HepG2 (cell line): ENCODE results near the gene SUV39H2. TPM values are rescaled to one million over a fixed set of nuclear protein-coding genes. Genes with fewer than 3 reads are reported as not detected.

Experiments
- ARHGAP35 ChIP-seq: sonication (generic); formaldehyde crosslinking; IDR thresholded peaks from 2 replicates; pipeline ENCODE4 v1.9.0; 2022; ENCODE audit warnings: mild to moderate bottlenecking, inconsistent platforms, moderate library complexity, missing genetic modification reagents, borderline replicate concordance
- FOXM1 ChIP-seq: sonication (generic); formaldehyde crosslinking; IDR thresholded peaks from 2 replicates; pipeline ENCODE4 v1.5.0; 2020; ENCODE audit warnings: missing genetic modification reagents
- HCFC1 ChIP-seq: fragments of 150-350 bp; IDR thresholded peaks from 2 replicates; pipeline ENCODE4 v1.6.1; 2014; ENCODE audit warnings: low read depth, low read length
- NCOA2 ChIP-seq: sonication (generic); formaldehyde crosslinking; IDR thresholded peaks from 2 replicates; pipeline ENCODE4 v1.8.0; 2022; ENCODE audit warnings: inconsistent platforms
- PAWR ChIP-seq: sonication (generic); formaldehyde crosslinking; IDR thresholded peaks from 2 replicates; pipeline ENCODE4 v1.4.0; 2020; ENCODE audit warnings: missing genetic modification reagents, mild to moderate bottlenecking, borderline replicate concordance
- SYNCRIP ChIP-seq: fragments of 200-400 bp; formaldehyde crosslinking; IDR thresholded peaks from 2 replicates; pipeline ENCODE4 v1.6.1; 2018; ENCODE audit warnings: mild to moderate bottlenecking, low read depth, low read length; ENCODE audit not compliant: insufficient read depth
- TAF15 ChIP-seq: fragments of 200-400 bp; formaldehyde crosslinking; IDR thresholded peaks from one replicate; pipeline ENCODE4 v1.6.1; 2018; ENCODE audit warnings: mild to moderate bottlenecking, low read depth, low read length; ENCODE audit not compliant: poor library complexity, severe bottlenecking
- ZNF292 ChIP-seq: sonication (generic); formaldehyde crosslinking; IDR thresholded peaks from 2 replicates; pipeline ENCODE4 v1.8.1; 2022; ENCODE audit warnings: mild to moderate bottlenecking, low read depth, missing genetic modification reagents, borderline replicate concordance
- ZNF501 ChIP-seq: sonication (generic); formaldehyde crosslinking; IDR thresholded peaks from 2 replicates; pipeline ENCODE4 v1.5.1; 2020; ENCODE audit warnings: mild to moderate bottlenecking, moderate library complexity, missing genetic modification reagents
- ZNF556 ChIP-seq: sonication (generic); formaldehyde crosslinking; IDR thresholded peaks from 2 replicates; pipeline ENCODE4 v1.4.0; 2020; ENCODE audit warnings: mild to moderate bottlenecking, missing genetic modification reagents, borderline replicate concordance
- ZNF775 ChIP-seq: sonication (generic); formaldehyde crosslinking; IDR thresholded peaks from 2 replicates; pipeline ENCODE4 v1.4.0; 2020; ENCODE audit warnings: missing genetic modification reagents, mild to moderate bottlenecking, moderate library complexity, borderline replicate concordance
- ZNF788 ChIP-seq: sonication (generic); formaldehyde crosslinking; IDR thresholded peaks from 2 replicates; pipeline ENCODE4 v1.5.0; 2020; ENCODE audit warnings: mild to moderate bottlenecking, missing genetic modification reagents, borderline replicate concordance
- polyA plus RNA-seq, 8 experiments: library from polyadenylated mRNA; depleted of rRNA in 3 of 8; stranded (reverse) in 7 of 8; unstranded in 1 of 8; fragments of >200 nt; fragmentation: Illumina TruSeq in 4 of 8; extraction: Trizol in 4 of 8; gene quantifications; 2 replicates each; pipeline versions ENCODE4 v1.2.1 to v1.2.3, GENCODE V29; 2011 to 2016; ENCODE audit warnings: low read depth in 4 of 8, missing spikeins in 1 of 8, mixed read lengths in 1 of 8; ENCODE audit not compliant: insufficient read depth in 1 of 8
- total RNA-seq, 5 experiments: library from RNA; depleted of rRNA; stranded (reverse); fragments of >200 nt; fragmentation: Illumina TruSeq; extraction: Trizol; gene quantifications; 2 replicates each; pipeline ENCODE4 v1.2.3, GENCODE V29; 2016; ENCODE audit warnings: low read depth in 1 of 5
- TF ChIP-seq, protein P1 (sequence below): sonication (generic); formaldehyde crosslinking; IDR thresholded peaks from 2 replicates; pipeline ENCODE4 v1.5.1; 2020; ENCODE audit warnings: missing genetic modification reagents, mild to moderate bottlenecking, borderline replicate concordance
- TF ChIP-seq, protein P2 (sequence below): sonication (generic); formaldehyde crosslinking; IDR thresholded peaks from 2 replicates; pipeline ENCODE4 v1.4.0; 2020; ENCODE audit warnings: missing genetic modification reagents, mild to moderate bottlenecking, borderline replicate concordance
- TF ChIP-seq, protein P3 (sequence below): sonication (generic); formaldehyde crosslinking; conservative IDR thresholded peaks from 2 replicates; pipeline ENCODE4 v1.5.0; 2020; ENCODE audit warnings: missing genetic modification reagents
- TF ChIP-seq, protein P4 (sequence below): sonication (generic); formaldehyde crosslinking; IDR thresholded peaks from 2 replicates; pipeline ENCODE4 v1.4.0; 2020; ENCODE audit warnings: missing genetic modification reagents
- TF ChIP-seq, protein P5 (sequence below): sonication (generic); formaldehyde crosslinking; IDR thresholded peaks from 2 replicates; pipeline ENCODE4 v1.4.0; 2020; ENCODE audit warnings: missing genetic modification reagents

SUV39H2 gene
- total and polyA plus RNA-seq, 2 of the 13 experiments (the other 11 are each of a cell fraction or from before 2014, with no cell fraction given) = 9.0 to 44.3 TPM

DNA sequence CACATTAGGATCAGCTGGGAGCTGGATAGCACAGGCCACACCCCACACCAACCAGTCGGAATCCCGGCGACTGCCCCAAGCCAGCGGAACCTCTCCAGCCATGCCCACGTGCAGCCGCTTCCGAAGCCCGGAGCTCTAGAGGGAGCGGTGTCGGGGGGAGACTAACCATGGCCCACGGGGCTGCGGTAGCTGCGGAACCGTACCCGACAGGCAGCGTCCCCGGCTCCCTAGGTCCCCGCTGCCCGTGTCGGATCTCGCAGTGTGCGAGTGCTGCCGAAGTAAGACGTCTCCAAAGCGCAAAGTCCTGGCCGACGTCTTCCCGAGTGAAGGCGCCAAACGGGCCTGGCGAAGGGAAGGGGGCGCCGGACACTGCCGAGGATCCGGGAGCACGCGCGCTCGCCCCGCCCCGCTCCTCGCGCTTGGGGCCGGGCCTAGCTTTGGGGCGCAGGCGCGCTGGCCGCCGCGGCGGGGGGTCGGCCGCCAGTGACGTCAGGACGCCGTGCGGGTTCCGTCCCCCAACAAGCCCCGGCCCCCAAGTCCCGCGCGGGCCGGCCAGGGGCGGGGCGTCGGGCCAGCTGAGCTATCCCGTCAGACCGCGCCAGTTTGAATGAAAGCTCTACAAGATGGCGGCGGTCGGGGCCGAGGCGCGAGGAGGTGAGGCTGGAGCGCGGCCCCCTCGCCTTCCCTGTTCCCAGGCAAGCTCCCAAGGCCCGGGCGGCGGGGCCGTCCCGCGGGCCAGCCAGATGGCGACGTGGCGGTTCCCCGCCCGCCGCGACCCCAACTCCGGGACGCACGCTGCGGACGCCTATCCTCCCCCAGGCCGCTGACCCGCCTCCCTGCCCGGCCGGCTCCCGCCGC is at the start of gene SUV39H2 (continued):
- TF ChIP-seq, protein P1, sequence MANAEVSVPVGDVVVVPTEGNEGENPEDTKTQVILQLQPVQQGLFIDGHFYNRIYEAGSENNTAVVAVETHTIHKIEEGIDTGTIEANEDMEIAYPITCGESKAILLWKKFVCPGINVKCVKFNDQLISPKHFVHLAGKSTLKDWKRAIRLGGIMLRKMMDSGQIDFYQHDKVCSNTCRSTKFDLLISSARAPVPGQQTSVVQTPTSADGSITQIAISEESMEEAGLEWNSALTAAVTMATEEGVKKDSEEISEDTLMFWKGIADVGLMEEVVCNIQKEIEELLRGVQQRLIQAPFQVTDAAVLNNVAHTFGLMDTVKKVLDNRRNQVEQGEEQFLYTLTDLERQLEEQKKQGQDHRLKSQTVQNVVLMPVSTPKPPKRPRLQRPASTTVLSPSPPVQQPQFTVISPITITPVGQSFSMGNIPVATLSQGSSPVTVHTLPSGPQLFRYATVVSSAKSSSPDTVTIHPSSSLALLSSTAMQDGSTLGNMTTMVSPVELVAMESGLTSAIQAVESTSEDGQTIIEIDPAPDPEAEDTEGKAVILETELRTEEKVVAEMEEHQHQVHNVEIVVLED (CRISPR knock-in tag) = peak; percentile 90
- TF ChIP-seq ARHGAP35 (CRISPR knock-in tag) = 0 out of 2 replicates have a peak, but pooled peaks have one; percentile 67
- peak; percentile 74 for TF ChIP-seq ZNF292 (CRISPR knock-in tag)
- TF ChIP-seq NCOA2 (CRISPR knock-in tag) = peak; percentile 47; the same call in 1 of the 2 replicates
- no peak; the same call in 1 of the 2 replicates for TF ChIP-seq ZNF556
- TF ChIP-seq FOXM1 (CRISPR knock-in tag) = no peak
- TF ChIP-seq, protein P2, sequence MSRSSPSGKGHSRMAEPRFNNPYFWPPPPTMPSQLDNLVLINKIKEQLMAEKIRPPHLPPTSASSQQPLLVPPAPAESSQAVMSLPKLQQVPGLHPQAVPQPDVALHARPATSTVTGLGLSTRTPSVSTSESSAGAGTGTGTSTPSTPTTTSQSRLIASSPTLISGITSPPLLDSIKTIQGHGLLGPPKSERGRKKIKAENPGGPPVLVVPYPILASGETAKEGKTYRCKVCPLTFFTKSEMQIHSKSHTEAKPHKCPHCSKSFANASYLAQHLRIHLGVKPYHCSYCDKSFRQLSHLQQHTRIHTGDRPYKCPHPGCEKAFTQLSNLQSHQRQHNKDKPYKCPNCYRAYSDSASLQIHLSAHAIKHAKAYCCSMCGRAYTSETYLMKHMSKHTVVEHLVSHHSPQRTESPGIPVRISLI (CRISPR knock-in tag) = peak; percentile 36; the same call in 1 of the 2 replicates
- TF ChIP-seq ZNF775 (CRISPR knock-in tag) = no peak
- 0 out of 2 replicates have a peak, but pooled peaks have one; percentile 26 for TF ChIP-seq HCFC1
- peak; percentile 68; the same call in 1 of the 2 replicates for TF ChIP-seq ZNF501 (CRISPR knock-in tag)
- TF ChIP-seq PAWR = peak; percentile 44; the same call in 1 of the 2 replicates
- peak; percentile 23 for TF ChIP-seq TAF15
- TF ChIP-seq, protein P3, sequence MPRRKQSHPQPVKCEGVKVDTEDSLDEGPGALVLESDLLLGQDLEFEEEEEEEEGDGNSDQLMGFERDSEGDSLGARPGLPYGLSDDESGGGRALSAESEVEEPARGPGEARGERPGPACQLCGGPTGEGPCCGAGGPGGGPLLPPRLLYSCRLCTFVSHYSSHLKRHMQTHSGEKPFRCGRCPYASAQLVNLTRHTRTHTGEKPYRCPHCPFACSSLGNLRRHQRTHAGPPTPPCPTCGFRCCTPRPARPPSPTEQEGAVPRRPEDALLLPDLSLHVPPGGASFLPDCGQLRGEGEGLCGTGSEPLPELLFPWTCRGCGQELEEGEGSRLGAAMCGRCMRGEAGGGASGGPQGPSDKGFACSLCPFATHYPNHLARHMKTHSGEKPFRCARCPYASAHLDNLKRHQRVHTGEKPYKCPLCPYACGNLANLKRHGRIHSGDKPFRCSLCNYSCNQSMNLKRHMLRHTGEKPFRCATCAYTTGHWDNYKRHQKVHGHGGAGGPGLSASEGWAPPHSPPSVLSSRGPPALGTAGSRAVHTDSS (CRISPR knock-in tag) = no peak
- TF ChIP-seq SYNCRIP = no peak
- TF ChIP-seq, protein P4, sequence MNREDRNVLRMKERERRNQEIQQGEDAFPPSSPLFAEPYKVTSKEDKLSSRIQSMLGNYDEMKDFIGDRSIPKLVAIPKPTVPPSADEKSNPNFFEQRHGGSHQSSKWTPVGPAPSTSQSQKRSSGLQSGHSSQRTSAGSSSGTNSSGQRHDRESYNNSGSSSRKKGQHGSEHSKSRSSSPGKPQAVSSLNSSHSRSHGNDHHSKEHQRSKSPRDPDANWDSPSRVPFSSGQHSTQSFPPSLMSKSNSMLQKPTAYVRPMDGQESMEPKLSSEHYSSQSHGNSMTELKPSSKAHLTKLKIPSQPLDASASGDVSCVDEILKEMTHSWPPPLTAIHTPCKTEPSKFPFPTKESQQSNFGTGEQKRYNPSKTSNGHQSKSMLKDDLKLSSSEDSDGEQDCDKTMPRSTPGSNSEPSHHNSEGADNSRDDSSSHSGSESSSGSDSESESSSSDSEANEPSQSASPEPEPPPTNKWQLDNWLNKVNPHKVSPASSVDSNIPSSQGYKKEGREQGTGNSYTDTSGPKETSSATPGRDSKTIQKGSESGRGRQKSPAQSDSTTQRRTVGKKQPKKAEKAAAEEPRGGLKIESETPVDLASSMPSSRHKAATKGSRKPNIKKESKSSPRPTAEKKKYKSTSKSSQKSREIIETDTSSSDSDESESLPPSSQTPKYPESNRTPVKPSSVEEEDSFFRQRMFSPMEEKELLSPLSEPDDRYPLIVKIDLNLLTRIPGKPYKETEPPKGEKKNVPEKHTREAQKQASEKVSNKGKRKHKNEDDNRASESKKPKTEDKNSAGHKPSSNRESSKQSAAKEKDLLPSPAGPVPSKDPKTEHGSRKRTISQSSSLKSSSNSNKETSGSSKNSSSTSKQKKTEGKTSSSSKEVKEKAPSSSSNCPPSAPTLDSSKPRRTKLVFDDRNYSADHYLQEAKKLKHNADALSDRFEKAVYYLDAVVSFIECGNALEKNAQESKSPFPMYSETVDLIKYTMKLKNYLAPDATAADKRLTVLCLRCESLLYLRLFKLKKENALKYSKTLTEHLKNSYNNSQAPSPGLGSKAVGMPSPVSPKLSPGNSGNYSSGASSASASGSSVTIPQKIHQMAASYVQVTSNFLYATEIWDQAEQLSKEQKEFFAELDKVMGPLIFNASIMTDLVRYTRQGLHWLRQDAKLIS (CRISPR knock-in tag) = no peak
- TF ChIP-seq, protein P5, sequence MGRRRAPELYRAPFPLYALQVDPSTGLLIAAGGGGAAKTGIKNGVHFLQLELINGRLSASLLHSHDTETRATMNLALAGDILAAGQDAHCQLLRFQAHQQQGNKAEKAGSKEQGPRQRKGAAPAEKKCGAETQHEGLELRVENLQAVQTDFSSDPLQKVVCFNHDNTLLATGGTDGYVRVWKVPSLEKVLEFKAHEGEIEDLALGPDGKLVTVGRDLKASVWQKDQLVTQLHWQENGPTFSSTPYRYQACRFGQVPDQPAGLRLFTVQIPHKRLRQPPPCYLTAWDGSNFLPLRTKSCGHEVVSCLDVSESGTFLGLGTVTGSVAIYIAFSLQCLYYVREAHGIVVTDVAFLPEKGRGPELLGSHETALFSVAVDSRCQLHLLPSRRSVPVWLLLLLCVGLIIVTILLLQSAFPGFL (CRISPR knock-in tag) = no peak
- no peak for TF ChIP-seq ZNF788 (CRISPR knock-in tag)
